Adipose tissue (tissue), 3 donors: ENCODE measurements around the gene PLD3. TPM values are rescaled to one million over a fixed set of nuclear protein-coding genes. Genes with fewer than 3 reads are reported as not detected.
"Not testable (repeated sequence)": the region's sequence is repeated elsewhere in the genome, so short reads cannot be mapped to it uniquely, and the experiment has no call there.

Experiments
- H3K27ac ChIP-seq: one replicate; pipeline ENCODE4 v1.5.1; 2013; ENCODE audit warnings: low read depth, low read length
- WGBS, 3 donors: extraction: QIAGEN DNeasy Blood & Tissue Kit; methylation state at CpG; one replicate each; pipeline ENCODE4 v1.1.7; 2013; 5-methylcytosine and 5-hydroxymethylcytosine counted together
- polyA plus RNA-seq, 3 donors: library from polyadenylated mRNA; stranded (reverse); fragments of 200-250 nt; gene quantifications; one replicate each; pipeline ENCODE4 v1.2.3, GENCODE V29; 2013
- donor health status: healthy with polysubstance abuse.
- donor health status: Bipolar disorder and iron deficiency.
- donor health status: healthy.

The PLD3 gene
- polyA plus RNA-seq, 3 donors = 109 to 160 (median 130) TPM

- 48 to 61% (median 60%) methylated on average over 49 of the region's 49 CpGs for WGBS, 3 donors
- no peak overlapping the region for H3K27ac ChIP-seq
Observed at GRCh38 chr19:40398417-40399131, 50.1 kb downstream of the PLD3 start.

GRCh38 chr19:40400559-40400958 is 52.1 kb downstream of the PLD3 start:
- WGBS, 3 donors = 34 to 56% (median 50%) methylated on average over 2 to 3 of the region's 3 CpGs
- no peak overlapping the region for H3K27ac ChIP-seq

GRCh38 chr19:40403262-40403984 is 54.9 kb downstream of the PLD3 start:
- WGBS, 3 donors = 1% methylated on average over 40 to 41 of the region's 41 CpGs
- H3K27ac ChIP-seq = no peak overlapping the region

- no peak overlapping the region for H3K27ac ChIP-seq
- 39 to 70% (median 47%) methylated on average over 22 of the region's 22 CpGs for WGBS, 3 donors
Observed at GRCh38 chr19:40407714-40408597, 59.5 kb downstream of the PLD3 start.

GRCh38 chr19:40408598-40408925 is 60.1 kb downstream of the PLD3 start:
- WGBS, 3 donors = 81 to 90% (median 89%) methylated on average over 8 of the region's 8 CpGs
- not testable (repeated sequence) for H3K27ac ChIP-seq

GRCh38 chr19:40410030-40410389 is 61.5 kb downstream of the PLD3 start:
- H3K27ac ChIP-seq = no peak overlapping the region
- WGBS, 3 donors = 66 to 75% (median 68%) methylated on average over 9 of the region's 9 CpGs

GRCh38 chr19:40411125-40411842 is 62.8 kb downstream of the PLD3 start:
- no peak overlapping the region for H3K27ac ChIP-seq
- 50 to 55% (median 52%) methylated on average over 16 of the region's 16 CpGs for WGBS, 3 donors

GRCh38 chr19:40411958-40412499 is 63.5 kb downstream of the PLD3 start:
- 69 to 76% (median 72%) methylated on average over 8 of the region's 8 CpGs for WGBS, 3 donors

GRCh38 chr19:40412866-40413265 is 64.4 kb downstream of the PLD3 start:
- no peak overlapping the region for H3K27ac ChIP-seq
- WGBS, 3 donors = 70 to 80% (median 70%) methylated on average over 4 of the region's 4 CpGs

More at GRCh38 chr19:40411958-40412499, 63.5 kb downstream of the PLD3 start:
- no peak overlapping the region for H3K27ac ChIP-seq

GRCh38 chr19:40413291-40413845 is 64.9 kb downstream of the PLD3 start, which contains the start of gene PRX:
Gene PRX (minus strand): TSS chr19:40413378. CDS start chr19:40407932, 5,446 bp downstream.
- H3K27ac ChIP-seq = no peak within 1 kb of the TSS
- 30 to 47% (median 34%) methylated on average over 15 to 18 of the region's 18 CpGs for WGBS, 3 donors

GRCh38 chr19:40414542-40415535 is 66.3 kb downstream of the PLD3 start:
- H3K27ac ChIP-seq = no peak overlapping the region
- 76 to 87% (median 80%) methylated on average over 21 of the region's 21 CpGs for WGBS, 3 donors

- no peak overlapping the region for H3K27ac ChIP-seq
- WGBS, 3 donors = 87 to 97% (median 93%) methylated on average over 2 of the region's 2 CpGs
Observed at GRCh38 chr19:40415768-40416167, 67.3 kb downstream of the PLD3 start.

GRCh38 chr19:40416918-40417642 is 68.6 kb downstream of the PLD3 start:
- no peak overlapping the region for H3K27ac ChIP-seq
- WGBS, 3 donors = 17 to 62% (median 22%) methylated on average over 16 of the region's 16 CpGs

GRCh38 chr19:40417643-40417981 is 69.1 kb downstream of the PLD3 start:
- no peak overlapping the region for H3K27ac ChIP-seq
- WGBS, 3 donors = 60 to 82% (median 63%) methylated on average over 4 of the region's 4 CpGs

- WGBS, 3 donors = 75 to 80% (median 77%) methylated on average over 3 of the region's 3 CpGs
Observed at GRCh38 chr19:40418040-40418439, 69.5 kb downstream of the PLD3 start.

GRCh38 chr19:40419066-40419612 is 70.6 kb downstream of the PLD3 start:
- 58 to 86% (median 74%) methylated on average over 5 of the region's 5 CpGs for WGBS, 3 donors
- H3K27ac ChIP-seq = no peak overlapping the region

More at GRCh38 chr19:40418040-40418439, 69.5 kb downstream of the PLD3 start:
- no peak overlapping the region for H3K27ac ChIP-seq
